Astrocyte (in vitro differentiated cells and primary cell): ENCODE data around the gene ACSF3. TPM values are rescaled to one million over a fixed set of nuclear protein-coding genes. Genes with fewer than 3 reads are reported as not detected.

Experiments
- DNase-seq: peaks from one replicate; pipeline ENCODE4 v3.0.0-alpha.2; 2010; ENCODE audit warnings: low read depth
- FAIRE-seq: peaks from 2 replicates; lab custom pipeline; 2011; peaks lifted over from hg19 to GRCh38; lab: Jason Lieb, UNC
- H2AFZ ChIP-seq: 2 replicates; pipeline ENCODE4 v1.6.0; 2012; ENCODE audit warnings: low read depth, low read length, inconsistent platforms
- H3K27ac ChIP-seq: 2 replicates; pipeline ENCODE4 v1.5.1; 2011; ENCODE audit warnings: low read depth, low read length, inconsistent platforms
- H3K27me3 ChIP-seq: 2 replicates; pipeline ENCODE4 v1.6.0; 2011; ENCODE audit warnings: low read length, inconsistent platforms; ENCODE audit not compliant: insufficient read depth
- H3K36me3 ChIP-seq: 2 replicates; pipeline ENCODE4 v1.5.1; 2011; ENCODE audit warnings: low read length, inconsistent platforms; ENCODE audit not compliant: insufficient read depth
- H3K4me1 ChIP-seq: 2 replicates; pipeline ENCODE4 v1.5.1; 2011; ENCODE audit warnings: low read length, inconsistent platforms; ENCODE audit not compliant: insufficient read depth
- H3K4me2 ChIP-seq: 2 replicates; pipeline ENCODE4 v1.6.0; 2012; ENCODE audit warnings: low read length, inconsistent platforms
- H3K4me3 ChIP-seq: 2 replicates; pipeline ENCODE4 v1.5.1; 2011; ENCODE audit warnings: low read depth, mild to moderate bottlenecking, low read length, inconsistent platforms; ENCODE audit not compliant: insufficient read depth
- H3K79me2 ChIP-seq: 2 replicates; pipeline ENCODE4 v1.6.0; 2012; ENCODE audit warnings: mild to moderate bottlenecking, low read length, inconsistent platforms; ENCODE audit not compliant: insufficient read depth
- H3K9ac ChIP-seq: 2 replicates; pipeline ENCODE4 v1.6.0; 2012; ENCODE audit warnings: mild to moderate bottlenecking, low read length, inconsistent platforms
- H3K9me3 ChIP-seq: 2 replicates; pipeline ENCODE4 v1.5.1; 2012; ENCODE audit warnings: low read depth, mild to moderate bottlenecking, low read length, inconsistent platforms; ENCODE audit not compliant: insufficient read depth
- H4K20me1 ChIP-seq: 2 replicates; pipeline ENCODE4 v1.6.0; 2012; ENCODE audit warnings: low read length, inconsistent platforms; ENCODE audit not compliant: insufficient read depth
- H3K27ac Mint-ChIP-seq: one replicate; pipeline ENCODE4 v1.8.0; 2021; ENCODE audit warnings: mild to moderate bottlenecking, mixed read lengths; ENCODE audit not compliant: unreplicated experiment
- H3K27me3 Mint-ChIP-seq: one replicate; pipeline ENCODE4 v1.8.0; 2021; ENCODE audit warnings: low read depth, mixed read lengths; ENCODE audit not compliant: unreplicated experiment
- H3K36me3 Mint-ChIP-seq: one replicate; pipeline ENCODE4 v1.8.0; 2021; ENCODE audit warnings: low read depth, mixed read lengths; ENCODE audit not compliant: unreplicated experiment
- H3K4me1 Mint-ChIP-seq: one replicate; pipeline ENCODE4 v1.8.0; 2021; ENCODE audit warnings: low read depth, mixed read lengths; ENCODE audit not compliant: unreplicated experiment
- H3K4me3 Mint-ChIP-seq: one replicate; pipeline ENCODE4 v1.8.0; 2021; ENCODE audit warnings: mild to moderate bottlenecking, moderate library complexity, mixed read lengths; ENCODE audit not compliant: unreplicated experiment
- H3K9me3 Mint-ChIP-seq: one replicate; pipeline ENCODE4 v1.8.0; 2021; ENCODE audit warnings: mild to moderate bottlenecking, mixed read lengths; ENCODE audit not compliant: unreplicated experiment
- CTCF ChIP-seq: IDR thresholded peaks from 2 replicates; pipeline ENCODE4 v1.5.1; 2011; ENCODE audit warnings: low read depth, mild to moderate bottlenecking, inconsistent platforms, low read length, moderate library complexity; ENCODE audit not compliant: insufficient read depth
- EZH2 ChIP-seq: IDR thresholded peaks from 2 replicates; pipeline ENCODE4 v1.6.1; 2012; ENCODE audit warnings: mild to moderate bottlenecking, low read length, inconsistent platforms; ENCODE audit not compliant: insufficient read depth
- total RNA-seq: library from RNA; stranded (reverse); gene quantifications from 2 replicates; pipeline ENCODE4 v1.2.1, GENCODE V29; 2021

The ACSF3 gene
- total RNA-seq, 1 donor from 2014 or later: 17.0 TPM

- FAIRE-seq (no peak), DNase-seq (peak; percentile 84)
- peak overlapping the region; percentile 66 for H3K4me2 ChIP-seq
- no peaks in the 10 kb centered on the region for H3K27me3 ChIP-seq
- no peak overlapping the region for H2AFZ ChIP-seq
- H4K20me1 ChIP-seq: peaks cover 5% of the 10 kb centered on the region
- Mint-ChIP-seq H3K36me3 (no peaks in the 10 kb centered on the region), H3K4me3 (no peak overlapping the region), H3K9me3 (no peaks in the 10 kb centered on the region), H3K27me3 (peaks cover 10% of the 10 kb centered on the region), H3K4me1 (no peaks in the 10 kb centered on the region), H3K27ac (no peak overlapping the region)
- H3K9me3 ChIP-seq: no peaks in the 10 kb centered on the region
- H3K4me1 ChIP-seq: no peaks in the 10 kb centered on the region
- H3K36me3 ChIP-seq: no peaks in the 10 kb centered on the region
- no peak for TF ChIP-seq EZH2
- TF ChIP-seq CTCF: no peak
- H3K27ac ChIP-seq: no peak overlapping the region
- H3K9ac ChIP-seq: no peak overlapping the region
- H3K79me2 ChIP-seq: no peaks in the 10 kb centered on the region
- no peak overlapping the region for H3K4me3 ChIP-seq
Measured at GRCh38 chr16:89192956-89193575, 99.4 kb downstream of the ACSF3 start.

GRCh38 chr16:89193576-89194293, 100.1 kb downstream of the ACSF3 start:
- Histone ChIP-seq H3K36me3 (no peaks in the 10 kb centered on the region), H2AFZ (no peak overlapping the region), H3K27me3 (no peaks in the 10 kb centered on the region), H3K27ac (no peak overlapping the region), H3K4me3 (no peak overlapping the region), H3K9me3 (no peaks in the 10 kb centered on the region), H3K4me1 (no peaks in the 10 kb centered on the region), H3K4me2 (peak overlapping the region; percentile 66), H3K9ac (no peak overlapping the region), H3K79me2 (no peaks in the 10 kb centered on the region), H4K20me1 (peaks cover 5% of the 10 kb centered on the region)
- Mint-ChIP-seq H3K27me3 (peaks cover 12% of the 10 kb centered on the region), H3K4me3 (no peak overlapping the region), H3K27ac (no peak overlapping the region), H3K4me1 (no peaks in the 10 kb centered on the region), H3K9me3 (no peaks in the 10 kb centered on the region), H3K36me3 (no peaks in the 10 kb centered on the region)
- no peak for FAIRE-seq
- no peak for DNase-seq
- TF ChIP-seq CTCF: no peak
- no peak for TF ChIP-seq EZH2
